Neural cell (in vitro differentiated cells): ENCODE results near the gene CCNL2. TPM values are rescaled to one million over a fixed set of nuclear protein-coding genes. Genes with fewer than 3 reads are reported as not detected.

Source experiments
- H2AFZ ChIP-seq: fragments of 200-600, 300-800 bp; sonication (generic), shearing (Covaris generic); 2 replicates; pipeline ENCODE4 v1.6.0; 2014; ENCODE audit warnings: low read depth, mild to moderate bottlenecking, antibody characterized with exemption, low read length, moderate library complexity
- H3F3A ChIP-seq: fragments of 200-600 bp; shearing (Covaris generic); 2 replicates; pipeline ENCODE4 v1.6.1; 2016; ENCODE audit warnings: mild to moderate bottlenecking, moderate library complexity, mixed read lengths, antibody characterized with exemption, low read length; ENCODE audit not compliant: insufficient read depth, poor library complexity, severe bottlenecking
- H3K27ac ChIP-seq: fragments of 200-600, 300-800 bp; sonication (generic), shearing (Covaris generic); 2 replicates; pipeline ENCODE4 v1.5.1; 2014; ENCODE audit warnings: mild to moderate bottlenecking, low read length, moderate library complexity
- H3K27me3 ChIP-seq: fragments of 300-800, 200-600 bp; sonication (generic), shearing (Covaris generic); 2 replicates; pipeline ENCODE4 v1.6.0; 2014; ENCODE audit warnings: mild to moderate bottlenecking, low read depth, low read length, moderate library complexity; ENCODE audit not compliant: insufficient read depth
- H3K36me3 ChIP-seq: fragments of 300-800, 200-600 bp; sonication (generic), shearing (Covaris generic); 2 replicates; pipeline ENCODE4 v1.5.1; 2014; ENCODE audit warnings: mild to moderate bottlenecking, antibody characterized with exemption, low read length, moderate library complexity; ENCODE audit not compliant: insufficient read depth
- H3K4me2 ChIP-seq: fragments of 300-800, 200-600 bp; sonication (generic), shearing (Covaris generic); 2 replicates; pipeline ENCODE4 v1.6.0; 2014; ENCODE audit warnings: mild to moderate bottlenecking, low read length
- H3K4me3 ChIP-seq: fragments of 300-800, 200-600 bp; sonication (generic), shearing (Covaris generic); 2 replicates; pipeline ENCODE4 v1.5.1; 2014; ENCODE audit warnings: mild to moderate bottlenecking, low read length, moderate library complexity
- H3K79me2 ChIP-seq: fragments of 200-600 bp; shearing (Covaris generic); replicated peaks from 2 replicates; pipeline ENCODE4 v1.6.0; 2014; ENCODE audit warnings: mild to moderate bottlenecking, low read length, moderate library complexity; ENCODE audit not compliant: insufficient read depth
- H3K9ac ChIP-seq: fragments of 300-800, 200-600 bp; sonication (generic), shearing (Covaris generic); 2 replicates; pipeline ENCODE4 v1.6.1; 2016; ENCODE audit warnings: mild to moderate bottlenecking, low read length, mixed read lengths
- H3K9me2 ChIP-seq: fragments of 200-600 bp; shearing (Covaris generic); 2 replicates; pipeline ENCODE4 v1.6.1; 2016; ENCODE audit warnings: mild to moderate bottlenecking, low read length, mixed read lengths; ENCODE audit not compliant: insufficient read depth
- H3K9me3 ChIP-seq: fragments of 200-600, 300-800 bp; sonication (generic), shearing (Covaris generic); 2 replicates; pipeline ENCODE4 v1.6.1; 2016; ENCODE audit warnings: mild to moderate bottlenecking, mixed run types, low read length, moderate library complexity, mixed read lengths
- H4K20me1 ChIP-seq: fragments of 200-600 bp; shearing (Covaris generic); 2 replicates; pipeline ENCODE4 v1.6.1; 2016; ENCODE audit warnings: mild to moderate bottlenecking, mixed run types; ENCODE audit not compliant: insufficient read depth
- CTCF ChIP-seq: fragments of 450-650 bp; IDR thresholded peaks from 2 replicates; pipeline ENCODE4 v1.5.1; 2014; ENCODE audit warnings: antibody characterized with exemption, mild to moderate bottlenecking, moderate library complexity; ENCODE audit not compliant: poor library complexity, severe bottlenecking
- EP300 ChIP-seq: fragments of 450-650 bp; conservative IDR thresholded peaks from 2 replicates; pipeline ENCODE4 v1.6.1; 2014; ENCODE audit warnings: antibody characterized with exemption, mild to moderate bottlenecking, moderate library complexity; ENCODE audit not compliant: poor library complexity, severe bottlenecking
- EZH2 ChIP-seq: fragments of 200-600, 300-800 bp; shearing (Covaris generic), sonication (generic); IDR thresholded peaks from 2 replicates; pipeline ENCODE4 v1.6.1; 2014; ENCODE audit warnings: antibody characterized with exemption, low read length, borderline replicate concordance, mild to moderate bottlenecking; ENCODE audit not compliant: insufficient read depth, poor library complexity, severe bottlenecking
- MXI1 ChIP-seq: fragments of 450-650 bp; conservative IDR thresholded peaks from 2 replicates; pipeline ENCODE4 v1.6.1; 2014; ENCODE audit warnings: antibody characterized with exemption, mild to moderate bottlenecking; ENCODE audit not compliant: poor library complexity, severe bottlenecking
- POLR2AphosphoS5 ChIP-seq: IDR thresholded peaks from 2 replicates; pipeline ENCODE4 v1.6.1; 2012
- RAD21 ChIP-seq: fragments of 450-650 bp; conservative IDR thresholded peaks from 2 replicates; pipeline ENCODE4 v1.6.1; 2014; ENCODE audit warnings: antibody characterized with exemption, mild to moderate bottlenecking, moderate library complexity
- REST ChIP-seq: IDR thresholded peaks from 2 replicates; pipeline ENCODE4 v1.6.1; 2012; ENCODE audit warnings: borderline replicate concordance
- SMC3 ChIP-seq: fragments of 450-650 bp; conservative IDR thresholded peaks from 2 replicates; pipeline ENCODE4 v1.6.1; 2014; ENCODE audit warnings: antibody characterized with exemption, mild to moderate bottlenecking, moderate library complexity; ENCODE audit not compliant: poor library complexity
- TAF1 ChIP-seq: IDR thresholded peaks from 2 replicates; pipeline ENCODE4 v1.6.1; 2012; ENCODE audit warnings: low read depth
- polyA plus RNA-seq: library from polyadenylated mRNA; depleted of rRNA; stranded (reverse); fragments of >200 nt; gene quantifications from 2 replicates; pipeline ENCODE4 v1.2.3, GENCODE V29; 2014

The CCNL2 gene
- polyA plus RNA-seq, 1 donor from 2014 or later = 696 TPM

DNA sequence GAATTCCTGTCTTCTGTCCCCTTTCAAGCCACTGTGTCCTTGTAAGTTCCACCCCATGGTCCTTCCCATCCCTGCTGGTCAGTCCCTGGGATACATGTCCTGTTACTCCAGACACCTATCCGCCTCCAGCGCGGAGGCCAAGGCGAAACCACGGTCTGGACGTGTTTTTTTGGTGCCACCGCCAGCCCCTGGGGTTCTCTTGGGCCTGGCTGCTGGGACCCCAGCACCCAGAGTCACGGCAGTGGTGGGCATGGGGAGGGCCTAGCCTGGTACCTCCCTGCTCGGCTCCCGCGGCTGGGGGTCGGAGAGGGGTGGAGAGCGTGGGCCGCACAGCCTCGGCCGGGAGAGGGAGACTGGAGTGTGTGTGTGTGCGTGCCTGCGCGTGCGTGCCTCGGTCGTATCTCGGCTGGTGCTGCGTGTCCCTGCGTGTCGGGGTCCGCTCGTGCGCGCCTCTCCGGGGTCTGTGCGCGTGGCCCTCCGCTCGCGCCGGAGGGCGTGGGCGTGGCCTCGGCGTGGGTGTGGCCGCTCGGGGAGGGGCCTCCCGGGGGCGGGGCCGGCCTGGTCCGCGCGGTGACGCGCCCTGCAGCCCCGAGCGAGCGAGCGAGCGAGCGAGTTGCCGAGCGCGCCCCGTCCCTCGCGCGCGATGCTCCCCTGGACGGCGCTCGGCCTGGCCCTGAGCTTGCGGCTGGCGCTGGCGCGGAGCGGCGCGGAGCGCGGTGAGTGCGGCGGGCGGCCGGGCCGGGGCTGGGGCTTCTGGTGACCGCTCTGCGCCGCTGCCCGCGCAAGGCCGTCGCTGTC lies 36.2 kb upstream of the CCNL2 start, which contains the start of gene VWA1:
TSS of gene VWA1 (plus strand) at position 585 of the 798 bp plus-strand sequence. CDS start at position 644, 59 bp downstream.
- H3F3A ChIP-seq = no peaks in the 10 kb centered on the region
- H4K20me1 ChIP-seq = no peaks in the 10 kb centered on the region
- no peaks in the 10 kb centered on the region for H3K9me3 ChIP-seq
- H3K79me2 ChIP-seq = no peaks in the 10 kb centered on the region
- no peak within 1 kb of the TSS for H3K9ac ChIP-seq
- H3K27ac ChIP-seq = no peak within 1 kb of the TSS
- no peak within 1 kb of the TSS for H3K4me2 ChIP-seq
- H3K9me2 ChIP-seq = no peaks in the 10 kb centered on the region
- no peaks in the 10 kb centered on the region for H3K36me3 ChIP-seq
- H3K4me3 ChIP-seq = peak within 1 kb of the TSS; percentile 51
- peaks cover 12% of the 10 kb centered on the region for H3K27me3 ChIP-seq
- no peak within 1 kb of the TSS for H2AFZ ChIP-seq
- TF ChIP-seq EP300 = no peak
- no peak for TF ChIP-seq SMC3
- no peak for TF ChIP-seq POLR2AphosphoS5
- TF ChIP-seq TAF1 = no peak

- Histone ChIP-seq H4K20me1 (no peaks in the 10 kb centered on the region), H3K27ac (no peak overlapping the region), H3K79me2 (no peaks in the 10 kb centered on the region), H3K4me2 (no peak overlapping the region), H3K9me3 (no peaks in the 10 kb centered on the region), H3K4me3 (no peak overlapping the region), H3F3A (no peaks in the 10 kb centered on the region), H3K9me2 (no peaks in the 10 kb centered on the region), H3K9ac (no peak overlapping the region), H3K36me3 (no peaks in the 10 kb centered on the region), H3K27me3 (peaks cover 12% of the 10 kb centered on the region), H2AFZ (no peak overlapping the region)
- TF ChIP-seq REST = no peak
- TF ChIP-seq TAF1 = no peak
- TF ChIP-seq EZH2 = no peak
- TF ChIP-seq CTCF = no peak
- no peak for TF ChIP-seq POLR2AphosphoS5
- no peak for TF ChIP-seq RAD21
- no peak for TF ChIP-seq SMC3
- no peak for TF ChIP-seq EP300
- TF ChIP-seq MXI1 = no peak
These were observed 35.6 kb upstream of the CCNL2 start for GRCh38 chr1:1434824-1435105.
